Cardiac fibroblast (primary cell): ENCODE results near the gene DEFB126.
"Not testable (repeated sequence)": the region's sequence is repeated elsewhere in the genome, so short reads cannot be mapped to it uniquely, and the experiment has no call there.

Experiments used
- DNase-seq, 2 donors: peaks; one replicate each; pipeline versions ENCODE4 v3.0.0 to v3.0.0-alpha.2; 2010; ENCODE audit warnings: low read depth in 2 of 2
- H3K4me3 ChIP-seq, 2 donors: replicated peaks in 1 of 2; 1 replicate in 1 of 2; 2 replicates in 1 of 2; pipeline ENCODE4 v1.5.1; 2011; ENCODE audit warnings: low read depth in 2 of 2, low read length in 2 of 2, mild to moderate bottlenecking in 2 of 2, moderate library complexity in 1 of 2
- CTCF ChIP-seq: IDR thresholded peaks from one replicate; pipeline ENCODE4 v1.5.1; 2011; ENCODE audit warnings: low read depth, mild to moderate bottlenecking, low read length, inconsistent platforms

DEFB126 gene

GRCh38 chr20:117518-117917 is 24.9 kb upstream of the DEFB126 start:
- no peak for DNase-seq
- TF ChIP-seq CTCF = no peak
- H3K4me3 ChIP-seq = no peak overlapping the region

- DNase-seq, H3K4me3 ChIP-seq: not testable (repeated sequence)
Observed at GRCh38 chr20:129786-130323, 12.5 kb upstream of the DEFB126 start.

GRCh38 chr20:137668-138490 is 4.5 kb upstream of the DEFB126 start:
- TF ChIP-seq CTCF = peak; percentile 31
- peak in 1 of 2 donors; percentile 1 for DNase-seq
- no peak overlapping the region for H3K4me3 ChIP-seq

- no peak overlapping the region for H3K4me3 ChIP-seq
- TF ChIP-seq CTCF = no peak
- no peak for DNase-seq
Observed at GRCh38 chr20:145877-146276, 3.5 kb downstream of the DEFB126 start.

GRCh38 chr20:152131-152530 is 9.7 kb downstream of the DEFB126 start:
- no peak overlapping the region for H3K4me3 ChIP-seq
- no peak for TF ChIP-seq CTCF
- no peak for DNase-seq

GRCh38 chr20:157154-157553 is 14.8 kb downstream of the DEFB126 start, which contains the start of gene DEFB127:
Gene DEFB127 (plus strand): TSS chr20:157454. CDS start chr20:157545, 91 bp downstream.
- no peak within 1 kb of the TSS for H3K4me3 ChIP-seq
- DNase-seq = no peak
- no peak for TF ChIP-seq CTCF

- DNase-seq = no peak
- no peak overlapping the region for H3K4me3 ChIP-seq
- TF ChIP-seq CTCF = no peak
Observed at GRCh38 chr20:164618-165017, 22.2 kb downstream of the DEFB126 start.
